MCF 10A (cell line): ENCODE measurements around the gene ZNF701. TPM values are rescaled to one million over a fixed set of nuclear protein-coding genes. Genes with fewer than 3 reads are reported as not detected.

Experiments
- Bru-seq: library from RNA; stranded (reverse); fragments of 400-500 nt; gene quantifications from one replicate; lab custom pipeline; 2021; lab: Mats Ljungman, UMichigan
- BruChase-seq, 2 experiments: library from RNA; stranded (reverse); fragments of 400-500 nt; gene quantifications; one replicate each; lab custom pipeline; 2021; lab: Mats Ljungman, UMichigan
- BruUV-seq: library from RNA; stranded (reverse); fragments of 400-500 nt; replicated peaks from 2 replicates; lab custom pipeline; 2021; lab: Mats Ljungman, UMichigan
- CTCF ChIA-PET: fragments of 300-600 bp; sonication (Branson Sonifier 250); formaldehyde crosslinking; extraction: SDS; loops from one replicate; lab custom pipeline; 2021; ENCODE audit warnings: antibody characterized with exemption, inconsistent platforms; lab: Yijun Ruan, JAX
- POLR2A ChIA-PET: fragments of 300-600, 350-650 bp; sonication (Branson Sonifier 250); formaldehyde crosslinking; extraction: SDS; loops from one replicate; lab custom pipeline; 2020; ENCODE audit warnings: antibody characterized with exemption, inconsistent platforms; lab: Yijun Ruan, JAX
- DNase-seq: peaks from one replicate; pipeline ENCODE4 v3.0.0-alpha.2; 2018; ENCODE audit not compliant: unreplicated experiment
- H3K27ac Mint-ChIP-seq: one replicate; pipeline ENCODE4 v1.8.0; 2022; ENCODE audit warnings: mild to moderate bottlenecking, low read depth, mixed read lengths; ENCODE audit not compliant: unreplicated experiment
- H3K27me3 Mint-ChIP-seq: one replicate; pipeline ENCODE4 v1.8.0; 2022; ENCODE audit warnings: mixed read lengths; ENCODE audit not compliant: insufficient read depth, unreplicated experiment
- H3K36me3 Mint-ChIP-seq: one replicate; pipeline ENCODE4 v1.8.0; 2022; ENCODE audit warnings: mild to moderate bottlenecking, moderate library complexity, mixed read lengths; ENCODE audit not compliant: insufficient read depth, unreplicated experiment
- H3K4me1 Mint-ChIP-seq: one replicate; pipeline ENCODE4 v1.8.0; 2022; ENCODE audit warnings: mixed read lengths; ENCODE audit not compliant: insufficient read depth, unreplicated experiment
- H3K4me3 Mint-ChIP-seq: one replicate; pipeline ENCODE4 v1.8.0; 2022; ENCODE audit warnings: mild to moderate bottlenecking, moderate library complexity, mixed read lengths; ENCODE audit not compliant: unreplicated experiment
- H3K9me3 Mint-ChIP-seq: one replicate; pipeline ENCODE4 v1.8.0; 2022; ENCODE audit warnings: mixed read lengths; ENCODE audit not compliant: unreplicated experiment
- CTCF ChIP-seq: fragments of 200-600 bp; IDR thresholded peaks from one replicate; pipeline ENCODE4 v1.8.0; 2022; ENCODE audit warnings: antibody characterized with exemption, mild to moderate bottlenecking; ENCODE audit not compliant: unreplicated experiment
- intact Hi-C: fragments of 100-400 bp; cut with micrococcal nuclease; formaldehyde crosslinking; loops from 2 replicates; pipeline ENCODE4 v1.14.1; 2022
- long read RNA-seq: library from polyadenylated mRNA; stranded (forward); transcript quantifications from one replicate; pipeline ENCODE4 v2.0.0, GENCODE V29; 2022
- total RNA-seq: library from RNA; stranded (reverse); gene quantifications from 2 replicates; pipeline ENCODE4 v1.2.3, GENCODE V29; 2022

The ZNF701 gene
- total RNA-seq (8.3 and 13.0 TPM in 2 replicates), Bru-seq, nascent RNA (percentile 66 among the genes with signal in this experiment), BruChase-seq, experiment 1, labeled RNA remaining after a 6-hour chase (percentile 87 among the genes with signal in this experiment), BruChase-seq, experiment 2, labeled RNA remaining after a 2-hour chase (percentile 81 among the genes with signal in this experiment)
- long read RNA-seq, transcript ZNF701-202 (4 exons, 2,634 nt), result major isoform, 9 of 14 reads
- long read RNA-seq, partial matches to known transcripts, result 1 of 14 reads
- long read RNA-seq, other reads (novel, unspliced or antisense), result 3 of 14 reads

- Mint-ChIP-seq H3K27me3 (no peaks in the 10 kb centered on the region), H3K27ac (peak within 1 kb of the TSS; percentile 90), H3K36me3 (peaks cover 36% of the 10 kb centered on the region), H3K4me1 (peaks cover 12% of the 10 kb centered on the region), H3K4me3 (peak within 1 kb of the TSS; percentile 89), H3K9me3 (peaks cover 24% of the 10 kb centered on the region)
- ChIA-PET CTCF (no interaction called here), POLR2A (interaction anchor here (1.0 kb wide), 1 partner anchor 11 kb away, joined by 3 read pairs; no protein-coding TSS in a partner anchor)
- TSS peak; percentile 80 for BruUV-seq
- TF ChIP-seq CTCF, result peak; percentile 26
- intact Hi-C loops, result no loop called here
- DNase-seq, result peak; percentile 75
Measured at GRCh38 chr19:52570000-52570861, at the start of gene ZNF701. ZNF701 (plus strand) TSS chr19:52570287; CDS start chr19:52574148, 3,861 bp downstream.

- ChIA-PET CTCF (no interaction called here), POLR2A (no interaction called here)
- Mint-ChIP-seq H3K27ac (no peak overlapping the region), H3K27me3 (no peaks in the 10 kb centered on the region), H3K4me1 (no peaks in the 10 kb centered on the region), H3K4me3 (no peak overlapping the region), H3K36me3 (peaks cover 5% of the 10 kb centered on the region), H3K9me3 (peaks cover 10% of the 10 kb centered on the region)
- TF ChIP-seq CTCF, result no peak
- intact Hi-C loops, result no loop called here
- no peak for DNase-seq
- no TSS peak for BruUV-seq
Measured at GRCh38 chr19:52522551-52522950, 47.5 kb upstream of the ZNF701 start.

GRCh38 chr19:52524086-52524485 lies 46.0 kb upstream of the ZNF701 start:
- DNase-seq, result no peak
- POLR2A ChIA-PET, result no interaction called here
- intact Hi-C loops, result no loop called here
- Mint-ChIP-seq H3K36me3 (peaks cover 5% of the 10 kb centered on the region), H3K27ac (no peak overlapping the region), H3K9me3 (peaks cover 18% of the 10 kb centered on the region), H3K4me3 (no peak overlapping the region), H3K27me3 (no peaks in the 10 kb centered on the region), H3K4me1 (peaks cover 11% of the 10 kb centered on the region)
- CTCF ChIA-PET, result no interaction called here
- no peak for TF ChIP-seq CTCF
- no TSS peak for BruUV-seq
